DMS 273 (cell line): ENCODE results near the gene AZGP1.
"Not testable (repeated sequence)": the region's sequence is repeated elsewhere in the genome, so short reads cannot be mapped to it uniquely, and the experiment has no call there.

ENCODE experiments used
- DNase-seq: peaks from one replicate; lab custom pipeline; 2025; ENCODE audit not compliant: unreplicated experiment; lab: John Stamatoyannopoulos, UW

AZGP1 gene

DNA sequence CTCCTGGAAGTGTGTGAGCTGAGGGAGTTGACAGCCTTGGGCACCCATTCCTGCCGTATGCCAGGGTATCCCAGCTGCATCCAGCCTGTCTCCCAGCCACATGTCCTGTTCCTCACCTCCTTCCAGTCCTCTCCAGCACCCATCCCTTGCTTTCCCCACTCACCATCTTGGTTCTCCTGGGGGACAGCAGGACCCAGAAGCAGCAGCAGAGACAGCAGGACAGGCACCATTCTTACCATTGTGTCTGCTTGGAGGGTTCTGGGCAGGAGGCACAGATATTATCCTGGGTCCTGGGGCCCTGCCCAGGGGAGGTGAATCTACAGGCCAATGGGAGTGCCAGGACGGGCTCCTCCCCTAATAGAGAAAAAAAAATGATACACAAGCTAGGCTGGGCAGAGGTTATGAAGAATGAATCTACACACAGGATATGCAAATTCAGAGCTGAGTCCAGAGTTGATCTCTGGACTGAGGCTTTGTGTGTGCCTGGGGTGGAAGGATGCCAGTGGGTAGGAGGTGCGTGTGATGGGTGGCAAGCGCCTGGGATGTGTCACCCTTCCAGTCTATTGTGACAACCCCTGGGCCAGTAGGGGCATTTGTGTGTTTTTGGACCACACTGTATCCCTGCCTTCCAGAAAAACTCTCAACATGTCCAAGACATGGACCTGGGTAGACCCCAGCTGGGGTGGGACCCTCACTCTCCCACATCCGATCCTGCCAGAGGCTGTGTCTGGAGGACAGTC, at the start of gene AZGP1:
AZGP1 (minus strand) TSS at position 250 of the 740 bp plus-strand sequence; CDS start at position 239, 11 bp downstream.
- no peak for DNase-seq

GRCh38 chr7:100024020-100024619, 48.3 kb upstream of the AZGP1 start:
- DNase-seq, result no peak

DNA sequence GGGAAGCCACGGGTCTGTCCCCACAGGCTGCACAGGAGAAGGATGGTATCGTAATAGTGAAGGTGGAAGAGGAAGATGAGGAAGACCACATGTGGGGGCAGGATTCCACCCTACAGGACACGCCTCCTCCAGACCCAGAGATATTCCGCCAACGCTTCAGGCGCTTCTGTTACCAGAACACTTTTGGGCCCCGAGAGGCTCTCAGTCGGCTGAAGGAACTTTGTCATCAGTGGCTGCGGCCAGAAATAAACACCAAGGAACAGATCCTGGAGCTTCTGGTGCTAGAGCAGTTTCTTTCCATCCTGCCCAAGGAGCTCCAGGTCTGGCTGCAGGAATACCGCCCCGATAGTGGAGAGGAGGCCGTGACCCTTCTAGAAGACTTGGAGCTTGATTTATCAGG, 47.7 kb upstream of the AZGP1 start:
- no peak for DNase-seq

DNA sequence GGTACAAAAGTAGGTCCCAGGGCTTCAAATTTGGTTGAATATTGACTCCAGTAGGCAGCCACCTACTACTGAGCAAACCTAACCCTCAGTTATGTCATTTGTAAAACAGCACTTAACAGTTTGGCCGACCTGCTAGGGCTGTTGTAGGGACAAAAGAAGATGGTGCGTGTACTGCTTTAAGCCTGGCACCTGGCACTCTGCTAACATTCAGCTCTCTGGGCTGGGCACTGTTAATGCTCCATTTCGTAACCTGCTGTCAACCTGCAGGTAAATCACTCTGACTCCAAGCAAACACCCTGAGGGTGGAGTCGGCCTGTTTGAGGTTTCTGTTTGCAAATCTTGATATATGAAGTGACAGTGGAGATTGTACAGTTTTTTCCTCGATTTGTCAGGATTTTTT, 46.8 kb upstream of the AZGP1 start:
- no peak for DNase-seq

- no peak for DNase-seq
These were observed 45.5 kb upstream of the AZGP1 start for GRCh38 chr7:100021297-100021696.

GRCh38 chr7:100019908-100020307, 44.1 kb upstream of the AZGP1 start:
- DNase-seq, result no peak

DNA sequence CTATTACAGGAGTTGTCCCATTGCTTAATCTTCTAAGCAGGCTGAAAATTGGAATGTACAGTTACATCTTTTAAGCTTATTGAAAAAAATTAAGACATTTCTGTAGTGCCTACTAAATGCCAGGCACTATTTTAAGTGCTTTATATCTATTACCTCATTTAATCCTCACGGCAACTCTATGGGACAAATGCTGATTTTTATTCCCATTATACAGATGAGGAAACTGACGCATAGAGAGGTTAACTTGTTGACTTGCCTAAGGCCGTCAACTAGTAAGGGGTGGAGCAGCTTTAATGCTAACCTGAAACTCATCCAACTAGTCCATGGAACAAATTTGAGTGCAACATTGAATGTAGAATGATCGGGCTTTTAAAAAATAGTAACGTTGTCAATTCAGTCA, 42.0 kb upstream of the AZGP1 start:
- DNase-seq, result no peak

DNA sequence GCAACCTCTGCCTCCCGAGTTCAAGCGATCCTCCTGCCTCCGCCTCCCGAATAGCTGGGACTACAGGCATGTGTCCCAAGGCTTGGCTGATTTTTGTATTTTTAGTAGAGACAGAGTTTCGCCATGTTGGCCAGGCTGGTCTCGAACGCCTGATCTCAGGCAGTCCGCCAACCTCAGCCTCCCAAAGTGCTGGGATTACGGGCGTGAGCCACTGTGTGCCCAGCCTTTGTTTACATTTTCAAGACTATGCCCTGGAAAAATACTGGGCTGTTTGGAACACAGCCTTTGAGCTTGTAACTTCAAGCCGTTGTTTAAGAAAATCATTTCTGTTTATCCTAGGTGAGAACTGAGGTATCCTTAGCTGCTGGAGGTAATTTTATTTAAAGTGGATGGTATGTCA, 41.5 kb upstream of the AZGP1 start:
- DNase-seq, result no peak

- peak; percentile 32 for DNase-seq
These were observed 40.5 kb upstream of the AZGP1 start for GRCh38 chr7:100016215-100016901.

- peak; percentile 99 for DNase-seq
These were observed 39.7 kb upstream of the AZGP1 start, which contains the start of gene ZKSCAN1 for GRCh38 chr7:100015232-100016214. TSS of gene ZKSCAN1 (plus strand) at chr7:100015596. CDS start at chr7:100023507, 7,911 bp downstream.

GRCh38 chr7:100013328-100013676, 37.5 kb upstream of the AZGP1 start:
- DNase-seq, result no peak

DNA sequence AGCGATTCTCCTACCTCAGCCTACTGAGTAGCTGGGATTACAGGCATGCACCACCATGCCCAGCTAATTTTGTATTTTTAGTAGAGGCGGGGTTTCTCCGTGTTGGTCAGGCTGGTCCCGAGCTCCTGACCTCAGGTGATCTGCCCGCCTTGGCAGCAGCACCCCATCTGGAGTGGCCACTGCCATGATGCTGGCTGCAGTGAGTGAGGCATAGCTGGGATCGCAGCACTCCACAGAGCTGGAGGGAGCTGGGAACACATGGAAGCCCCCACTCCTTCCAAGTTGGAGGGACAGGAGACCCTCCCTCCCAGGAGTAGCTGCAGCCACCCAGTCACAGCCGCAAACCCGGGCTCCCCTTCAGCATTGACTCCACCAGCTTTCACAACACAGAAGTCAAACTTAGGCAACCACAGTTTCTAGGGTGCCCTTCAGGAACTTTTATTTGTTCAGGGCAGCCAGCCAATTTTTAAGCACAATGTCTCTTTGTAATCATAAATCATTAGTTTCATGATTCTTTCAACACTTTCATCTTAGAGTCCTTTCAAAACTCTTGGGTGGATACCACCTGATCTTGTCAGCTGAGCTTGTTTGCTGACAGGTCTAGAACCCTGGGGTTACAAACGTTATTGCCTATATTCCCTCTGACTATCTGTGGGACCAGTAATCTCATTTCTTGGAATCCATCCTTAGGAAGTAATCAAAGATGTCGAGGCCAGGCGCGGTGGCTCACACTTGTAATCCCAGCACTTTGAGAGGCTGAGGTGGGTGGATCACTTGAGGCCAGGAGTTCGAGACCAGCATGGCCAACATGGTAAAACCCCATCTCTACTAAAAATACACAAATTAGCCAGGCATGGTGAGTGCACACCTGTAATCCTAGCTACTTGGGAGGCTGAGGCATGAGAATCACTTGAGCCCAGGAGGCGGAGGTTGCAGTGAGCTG, 36.8 kb upstream of the AZGP1 start:
- DNase-seq, result not testable (repeated sequence)

DNA sequence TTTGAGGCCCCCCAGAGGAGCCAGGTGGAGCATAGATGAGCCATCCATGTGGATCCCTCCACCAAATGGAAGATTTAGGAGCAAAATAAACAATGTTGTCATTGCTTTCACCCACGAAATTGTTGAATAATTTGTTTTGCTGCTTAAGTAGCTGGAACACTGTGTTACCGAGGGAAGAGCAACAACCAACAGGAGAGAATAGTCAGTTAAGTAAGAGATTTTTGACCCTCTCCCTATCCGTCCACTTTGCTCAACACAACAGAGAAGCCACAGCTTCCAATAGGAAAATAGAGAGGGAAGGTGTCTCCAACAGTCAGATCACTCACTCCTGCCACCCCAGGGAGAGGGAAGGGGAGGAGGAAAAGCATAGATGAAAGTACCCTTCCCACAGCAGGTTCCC, 35.7 kb upstream of the AZGP1 start:
- no peak for DNase-seq

- DNase-seq, result no peak
These were observed 35.1 kb upstream of the AZGP1 start for GRCh38 chr7:100010901-100011300.

- DNase-seq, result not testable (repeated sequence)
These were observed 34.1 kb upstream of the AZGP1 start for GRCh38 chr7:100009952-100010351.

GRCh38 chr7:100008525-100008924, 32.7 kb upstream of the AZGP1 start:
- peak; percentile 22 for DNase-seq

GRCh38 chr7:100007887-100008286, 32.1 kb upstream of the AZGP1 start:
- peak; percentile 64 for DNase-seq

DNA sequence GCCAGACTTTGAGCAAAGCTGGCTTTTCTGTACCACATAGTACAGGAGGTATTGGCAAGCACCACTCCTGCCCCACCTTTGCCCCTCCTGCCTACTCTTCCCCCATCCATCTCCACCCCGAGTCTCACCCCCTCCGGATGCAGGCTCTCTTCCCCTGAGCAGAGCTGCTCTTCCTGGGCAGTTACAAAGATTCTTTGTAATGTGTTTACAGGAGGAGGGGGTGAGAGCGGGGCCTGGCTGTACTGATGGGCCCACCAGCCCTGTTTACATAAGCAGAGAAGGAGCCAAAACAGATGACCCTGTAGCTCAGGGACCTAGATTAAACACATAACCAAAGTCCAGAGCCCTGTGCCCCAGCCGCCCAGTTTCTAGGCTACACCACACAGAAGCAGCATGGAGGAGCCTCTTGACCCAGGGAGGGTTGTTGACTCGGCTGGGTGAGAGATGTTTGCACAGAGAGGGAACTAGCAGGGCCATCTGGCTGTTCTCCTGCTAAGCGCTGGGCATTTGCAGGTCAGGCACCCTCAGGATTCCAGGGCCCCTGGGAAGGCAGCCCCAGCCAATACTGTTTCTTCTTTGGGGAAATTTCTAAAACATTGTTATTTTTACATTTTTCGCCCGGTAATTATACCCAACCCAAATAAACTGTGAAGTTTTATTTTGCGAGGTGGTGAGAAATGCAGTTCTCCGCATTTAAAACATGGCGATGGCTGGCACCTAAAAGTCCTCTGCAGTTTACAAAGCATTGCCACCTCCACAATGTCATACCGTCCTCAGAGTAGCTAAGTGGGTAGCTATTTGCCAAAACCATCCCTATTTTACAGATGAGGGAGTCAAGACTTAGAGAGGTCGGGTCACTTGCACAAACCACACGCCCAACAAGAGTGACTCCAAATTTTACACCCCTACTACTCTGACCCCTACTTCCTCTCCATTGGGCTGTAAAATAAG, 28.2 kb upstream of the AZGP1 start:
- peak; percentile 48 for DNase-seq

DNA sequence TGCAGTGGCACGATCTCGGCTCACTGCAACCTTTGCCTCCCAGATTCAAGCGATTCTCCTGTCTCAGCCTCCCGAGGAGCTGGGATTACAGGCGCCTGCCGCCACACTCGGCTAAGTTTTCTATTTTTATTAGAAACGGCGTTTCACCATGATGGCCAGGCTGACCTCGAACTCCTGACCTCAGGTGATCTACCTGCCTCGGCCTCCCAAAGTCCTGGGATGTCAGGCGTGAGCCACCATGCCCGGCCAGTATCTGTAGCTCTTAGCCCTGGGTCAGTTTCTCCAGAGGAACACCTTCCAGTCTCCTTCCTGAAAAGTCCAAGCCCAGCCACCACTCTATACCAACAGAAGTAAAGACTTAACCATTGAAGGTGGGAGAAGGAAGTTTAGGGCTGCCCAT, 24.4 kb upstream of the AZGP1 start:
- DNase-seq, result no peak
